ENCODE results near the gene SH3GL1.

Gene SH3GL1

DNA sequence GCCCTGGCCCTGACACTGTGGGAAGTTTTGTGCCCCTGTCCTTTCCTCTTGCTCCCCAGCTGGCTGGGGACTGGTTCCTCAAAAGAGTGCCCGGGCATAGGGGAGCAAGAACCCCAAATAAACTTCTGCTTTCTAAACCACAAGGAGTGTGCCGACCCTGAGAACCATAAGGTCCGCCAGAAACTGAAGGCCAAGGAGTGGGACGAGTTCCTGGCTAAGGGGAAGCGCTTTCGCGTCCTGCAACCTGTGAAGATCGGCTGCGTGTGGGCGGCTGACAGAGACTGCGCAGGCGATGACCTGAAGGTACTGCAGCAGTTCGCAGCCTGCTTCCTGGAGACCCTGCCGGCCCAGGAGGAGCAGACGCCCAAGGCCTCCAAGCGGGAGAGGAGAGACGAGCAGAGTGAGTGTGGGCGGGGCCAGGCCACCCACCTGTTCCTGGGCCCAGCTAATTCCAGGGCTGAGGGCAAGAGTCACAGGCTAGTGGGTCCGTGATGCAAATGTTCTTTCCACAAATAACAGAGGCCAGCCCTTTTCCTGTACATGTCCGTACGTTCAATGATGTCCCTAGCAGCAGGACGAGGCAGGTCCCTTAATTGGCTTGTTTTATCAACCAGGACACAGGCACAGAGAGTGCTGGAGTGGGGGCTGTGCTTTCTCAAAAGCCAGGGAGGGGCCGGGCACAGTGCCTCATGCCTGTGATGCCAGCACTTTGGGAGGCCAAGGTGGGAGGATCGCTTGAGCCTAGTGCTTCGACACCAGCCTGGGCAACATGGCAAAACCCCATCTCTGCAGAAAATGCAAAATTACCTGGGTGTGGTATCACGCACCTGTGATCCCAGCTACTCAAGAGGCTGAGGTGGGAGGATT is 31.7 kb upstream of the SH3GL1 start:
- DNase-seq, result no peak

- DNase-seq, result no peak
These were observed 30.9 kb upstream of the SH3GL1 start for GRCh38 chr19:4431296-4431695.

DNA sequence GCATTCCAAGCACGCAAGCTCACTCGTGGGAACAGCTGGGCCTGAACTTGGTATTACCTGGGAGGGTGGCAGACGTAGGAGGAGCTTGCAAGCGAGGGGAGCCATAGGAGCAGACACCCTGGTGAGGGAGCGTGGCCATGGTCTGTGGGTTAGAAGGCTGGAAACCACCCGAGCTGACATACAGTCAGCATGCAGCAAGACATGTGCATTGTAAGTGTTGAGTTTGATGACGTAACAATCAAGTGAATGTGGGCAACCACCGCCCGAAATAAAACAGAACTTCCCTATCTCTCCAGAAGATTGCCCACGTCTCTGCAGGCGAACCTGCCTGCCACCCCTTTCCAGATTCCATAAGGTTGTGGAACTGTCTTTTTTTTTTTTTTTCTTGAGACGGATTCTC is 30.4 kb upstream of the SH3GL1 start:
- DNase-seq, result no peak

DNA sequence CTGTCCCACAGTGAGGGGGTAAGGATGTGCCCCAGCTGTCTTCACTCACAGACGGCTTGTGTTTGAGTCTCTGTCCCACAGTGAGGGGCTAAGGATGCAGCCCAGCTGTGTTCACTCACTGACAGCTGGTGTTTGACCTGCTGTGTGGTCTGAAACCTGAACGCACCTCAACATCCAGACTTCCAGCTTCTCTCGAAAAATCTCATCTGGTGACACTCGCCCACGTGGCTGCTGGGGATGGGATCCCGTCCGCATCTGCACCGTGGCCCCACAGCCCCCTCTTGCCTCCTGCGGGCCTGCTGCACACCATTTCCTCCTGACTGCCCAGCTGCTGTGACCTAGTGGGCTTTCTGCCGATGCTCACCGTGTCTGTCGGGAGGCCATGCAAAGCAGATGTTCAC is 29.4 kb upstream of the SH3GL1 start:
- DNase-seq, result no peak

DNA sequence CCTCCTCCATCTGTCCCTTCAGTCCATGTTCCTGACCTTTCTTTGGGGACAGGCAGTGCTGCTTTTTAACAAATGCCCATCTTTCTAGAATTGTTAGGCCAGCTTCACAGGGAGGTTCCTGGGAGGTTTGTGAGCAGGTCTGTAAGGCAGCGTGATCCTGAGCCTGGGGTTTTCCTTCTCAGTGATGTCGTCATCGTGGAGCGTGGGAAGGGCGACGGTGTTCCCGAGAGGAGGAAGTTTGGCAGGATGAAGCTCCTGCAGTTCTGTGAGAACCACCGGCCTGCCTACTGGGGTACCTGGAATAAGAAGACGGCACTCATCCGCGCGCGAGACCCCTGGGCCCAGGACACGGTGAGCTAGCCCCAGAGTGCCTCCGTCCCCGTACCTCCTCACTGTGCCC is 28.9 kb upstream of the SH3GL1 start:
- DNase-seq, result no peak

GRCh38 chr19:4428326-4428975 is 28.1 kb upstream of the SH3GL1 start:
- no peak for DNase-seq

DNA sequence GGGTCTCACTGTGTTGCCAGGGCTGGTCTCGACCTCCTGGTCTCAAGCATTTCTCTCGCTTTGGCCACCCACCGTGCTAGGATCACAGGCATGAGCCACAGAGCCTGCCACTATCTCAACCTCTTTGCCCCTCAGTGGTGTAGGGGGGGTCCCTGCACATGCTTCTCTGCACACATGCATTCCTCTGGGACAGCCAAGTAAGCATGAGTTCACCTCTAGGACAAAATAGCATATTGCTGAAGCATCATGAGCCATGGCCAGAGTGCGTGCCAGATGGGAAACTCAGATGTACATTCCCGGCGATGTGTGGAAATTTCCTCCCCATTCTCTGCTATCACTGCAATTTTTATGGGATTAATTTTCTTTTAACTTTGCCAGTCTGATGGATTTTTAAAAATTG is 25.2 kb upstream of the SH3GL1 start:
- DNase-seq, result no peak

GRCh38 chr19:4423416-4424126 is 23.2 kb upstream of the SH3GL1 start:
- DNase-seq, result no peak

DNA sequence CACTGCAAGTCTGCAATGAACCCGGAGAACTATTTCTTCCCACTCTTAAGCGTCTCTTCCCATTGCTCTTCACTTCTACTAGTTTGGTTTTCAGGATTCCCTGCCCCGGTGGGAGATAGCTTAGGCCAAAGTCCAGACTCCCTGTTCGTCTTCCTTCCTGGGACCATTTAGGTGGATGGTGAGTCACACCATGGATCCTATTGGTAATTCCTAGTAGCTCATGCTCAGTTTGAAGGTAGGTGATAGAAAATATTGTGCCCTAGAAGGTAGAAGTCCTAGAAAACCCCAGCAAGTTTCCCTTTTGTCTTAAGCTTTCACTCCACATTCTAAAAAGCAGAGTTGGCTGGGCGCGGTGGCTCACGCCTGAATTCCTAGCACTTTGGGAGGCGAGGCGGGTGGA is 15.9 kb upstream of the SH3GL1 start:
- DNase-seq, result no peak

DNA sequence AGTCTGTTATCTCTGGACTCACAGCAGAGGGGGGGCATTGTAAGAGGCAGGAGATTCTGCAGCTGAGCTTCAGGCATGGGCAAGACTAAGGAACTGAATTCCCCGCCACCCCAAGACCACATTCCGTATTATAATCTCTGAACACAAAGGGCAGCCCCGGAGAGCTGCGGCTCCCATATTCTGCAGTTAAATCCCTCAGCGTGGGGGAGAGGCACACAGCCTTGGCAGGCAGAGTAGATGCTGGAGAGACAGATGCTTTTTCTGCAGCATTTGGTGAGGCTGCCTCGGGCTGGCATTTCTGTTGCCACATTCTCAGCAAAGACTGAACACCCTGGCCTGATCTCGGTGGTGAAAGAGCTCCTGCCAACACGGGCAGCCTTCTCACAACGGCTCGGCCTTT is 15.0 kb upstream of the SH3GL1 start:
- DNase-seq, result no peak

- DNase-seq, result no peak
These were observed 14.5 kb upstream of the SH3GL1 start for GRCh38 chr19:4414800-4415321.

DNA sequence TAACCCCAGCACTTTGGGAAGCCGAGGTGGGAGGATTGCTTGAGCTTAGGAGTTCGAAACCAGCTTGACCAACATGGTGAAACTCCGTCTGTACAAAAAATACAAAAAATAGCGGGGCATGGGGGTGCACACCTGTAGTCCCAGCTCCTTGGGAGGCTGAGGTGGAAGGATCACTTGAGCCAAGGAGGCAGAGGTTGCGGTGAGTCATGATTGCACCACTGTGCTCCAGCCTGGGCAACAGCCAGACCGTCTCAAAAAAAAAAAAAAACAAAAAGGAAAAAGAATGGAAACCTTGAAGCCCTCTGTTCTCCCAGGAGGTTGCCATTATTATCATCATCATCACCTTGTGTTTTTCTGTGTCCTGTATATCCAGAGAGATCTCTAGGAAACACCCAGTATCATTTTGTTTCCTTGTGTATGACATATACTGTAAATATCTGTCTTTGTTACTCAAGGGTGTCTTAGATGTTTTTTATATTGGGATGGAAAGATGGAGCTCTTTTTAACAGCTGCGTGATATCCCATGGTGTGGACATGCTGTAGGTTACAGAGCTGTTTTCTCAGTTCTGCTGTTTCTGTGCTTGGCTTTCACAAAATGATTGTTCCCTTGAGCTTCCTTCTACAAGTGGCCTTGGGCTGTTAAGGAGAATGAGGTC is 13.9 kb upstream of the SH3GL1 start:
- DNase-seq, result no peak

DNA sequence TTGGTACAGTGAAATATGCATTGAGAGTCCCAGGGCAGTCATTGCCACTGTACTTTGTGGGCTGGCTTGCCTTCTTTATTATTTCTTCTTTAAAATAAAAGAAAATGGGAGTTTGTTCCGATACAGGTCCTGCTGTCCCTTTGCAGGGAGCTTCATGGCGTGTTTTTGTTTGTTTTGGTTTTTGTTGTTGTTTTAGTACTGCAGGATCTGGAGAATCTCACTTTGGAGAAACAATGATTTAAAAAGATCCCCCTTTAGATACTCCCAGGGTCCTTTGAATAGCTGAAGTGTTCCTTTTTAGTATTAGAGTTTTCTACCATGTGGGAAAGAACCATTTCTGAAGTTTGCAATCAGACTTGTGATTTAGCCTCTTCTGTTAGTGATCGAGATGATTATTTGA is 13.2 kb upstream of the SH3GL1 start:
- DNase-seq, result no peak

DNA sequence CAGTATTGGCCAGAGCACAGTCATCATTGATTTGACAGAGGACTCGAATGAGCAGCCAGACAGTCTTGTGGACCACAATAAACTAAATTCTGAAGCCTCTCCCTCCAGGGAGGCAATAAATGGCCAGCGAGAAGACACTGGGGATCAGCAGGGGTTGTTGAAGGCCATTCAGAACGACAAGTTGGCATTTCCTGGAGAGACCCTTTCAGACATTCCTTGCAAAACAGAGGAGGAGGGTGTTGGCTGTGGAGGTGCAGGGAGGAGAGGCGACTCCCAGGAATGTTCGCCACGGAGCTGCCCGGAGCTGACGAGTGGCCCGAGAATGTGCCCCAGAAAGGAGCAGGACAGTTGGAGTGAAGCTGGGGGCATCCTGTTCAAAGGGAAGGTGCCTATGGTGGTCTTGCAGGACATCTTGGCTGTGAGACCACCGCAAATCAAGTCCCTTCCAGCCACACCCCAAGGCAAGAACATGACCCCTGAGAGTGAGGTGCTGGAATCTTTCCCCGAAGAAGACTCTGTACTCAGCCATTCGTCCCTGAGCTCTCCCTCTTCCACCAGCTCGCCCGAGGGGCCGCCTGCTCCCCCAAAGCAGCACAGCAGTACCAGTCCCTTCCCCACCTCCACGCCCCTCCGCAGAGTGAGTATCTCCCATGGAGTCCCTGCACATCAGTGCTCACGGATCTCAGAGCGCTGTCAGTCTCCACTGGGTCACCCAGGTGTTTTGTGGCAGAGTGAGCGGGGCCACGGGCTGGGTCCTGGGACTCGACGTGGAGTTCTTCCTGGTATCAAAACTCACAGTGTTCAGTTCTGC is 9.0 kb upstream of the SH3GL1 start:
- no peak for DNase-seq

GRCh38 chr19:4406626-4407025 is 6.3 kb upstream of the SH3GL1 start:
- no peak for DNase-seq

DNA sequence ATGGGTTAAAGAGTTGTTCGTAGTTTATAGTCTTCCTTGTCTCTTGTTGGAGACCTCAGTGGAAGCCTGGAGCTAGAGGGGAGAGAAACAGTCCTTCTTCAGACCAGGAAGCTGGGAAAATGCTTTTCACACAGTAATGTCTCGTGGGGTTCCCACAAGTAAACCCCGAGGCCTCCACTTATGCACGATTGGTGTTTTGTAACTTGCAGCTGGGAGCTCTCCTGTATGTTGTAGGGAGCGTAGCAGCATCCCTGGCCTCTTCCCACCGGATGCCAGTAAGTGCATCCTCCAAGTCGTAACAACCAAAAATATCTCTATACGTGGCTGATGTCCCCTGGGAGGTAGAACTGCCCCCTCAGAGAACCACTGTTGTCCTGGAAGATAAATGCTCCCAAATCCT is 5.6 kb upstream of the SH3GL1 start:
- DNase-seq, result no peak

DNA sequence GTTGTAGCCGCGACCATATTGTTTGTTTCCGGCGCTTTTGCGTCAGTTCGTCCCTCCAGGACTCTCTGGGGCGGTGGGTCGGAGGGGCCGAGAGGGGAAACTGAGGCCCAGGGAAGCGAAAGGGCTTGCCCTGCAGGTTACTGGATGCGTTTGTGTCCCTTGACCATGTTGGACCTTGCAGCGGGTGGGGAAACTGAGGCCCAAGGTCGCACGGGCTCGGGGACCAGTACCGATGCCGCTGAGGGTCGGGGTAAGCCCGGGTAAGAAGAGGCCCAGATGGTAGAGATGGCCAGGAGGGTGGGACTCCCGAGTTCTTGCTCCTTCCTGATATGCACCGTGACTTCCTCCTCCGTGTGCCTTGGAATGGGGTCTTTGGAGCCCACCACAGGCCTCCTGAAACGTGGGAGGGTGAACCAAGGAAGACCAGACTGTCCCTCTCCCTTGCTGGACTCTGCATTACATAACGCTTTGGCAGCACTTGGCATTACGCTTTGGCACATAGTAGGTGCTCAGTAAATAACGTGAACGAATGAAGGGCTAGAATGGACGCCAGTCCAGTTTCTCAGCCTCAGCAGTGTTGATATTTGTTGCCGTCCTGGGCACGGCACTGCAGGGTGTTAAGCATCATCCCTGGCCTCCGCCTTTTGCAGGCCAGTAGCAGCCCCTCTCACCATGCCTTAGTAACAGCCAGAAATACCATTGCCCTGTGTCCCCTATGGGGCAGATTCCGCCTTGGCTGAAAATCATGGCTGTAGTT is 2.8 kb upstream of the SH3GL1 start:
- peak; percentile 59 for DNase-seq

DNA sequence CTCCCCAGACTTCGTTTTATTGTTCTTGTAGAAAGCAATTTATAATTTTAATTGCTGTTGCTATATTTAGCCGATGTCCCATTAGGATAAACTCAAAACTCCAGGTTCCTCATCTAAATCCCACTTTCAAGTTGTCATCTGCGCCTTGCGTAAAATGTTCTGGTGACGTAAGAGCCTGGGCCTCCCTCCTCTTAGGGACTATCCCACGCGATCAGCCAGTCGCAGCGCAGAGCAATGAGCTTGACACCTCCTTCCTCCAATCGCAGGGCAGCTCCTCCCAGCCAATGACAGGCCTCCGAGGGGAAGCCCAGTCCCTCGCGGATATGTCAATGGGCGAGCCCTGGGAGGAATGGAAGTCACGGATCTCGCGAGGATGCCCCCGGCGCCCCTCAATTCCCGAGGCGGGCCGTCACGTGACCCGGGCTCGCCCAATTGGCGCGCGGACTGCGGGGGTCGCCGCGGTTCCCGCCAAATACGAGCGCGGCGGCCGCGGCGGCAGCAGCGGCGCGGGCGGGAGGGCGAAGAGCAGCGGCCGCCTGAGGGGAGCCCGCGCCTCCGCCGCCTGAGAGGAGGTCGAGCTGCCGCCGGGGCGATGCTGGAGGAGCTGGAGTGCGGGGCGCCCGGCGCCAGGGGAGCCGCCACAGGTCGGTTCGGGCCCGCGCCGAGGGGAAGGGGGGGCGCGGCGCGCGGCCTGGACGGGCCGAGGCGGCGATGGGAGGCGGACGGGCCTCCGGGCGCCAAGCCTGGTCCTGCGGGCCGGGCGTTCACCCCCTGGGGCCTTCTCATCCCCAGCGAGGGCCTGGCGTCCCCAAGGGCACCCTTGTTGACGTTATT is 2.0 kb upstream of the SH3GL1 start, which contains the start of gene CHAF1A:
CHAF1A (plus strand) TSS at position 470 of the 834 bp plus-strand sequence; CDS start at position 593, 123 bp downstream.
- DNase-seq, result peak; percentile 98

GRCh38 chr19:4401769-4402170 is 1.4 kb upstream of the SH3GL1 start:
- no peak for DNase-seq

GRCh38 chr19:4399812-4400134 is 574 bp downstream of the SH3GL1 start:
- DNase-seq, result no peak
